ENCODE data around the gene OPHN1. TPM values are rescaled to one million over a fixed set of nuclear protein-coding genes. Genes with fewer than 3 reads are reported as not detected.

Gene OPHN1
- total and polyA plus RNA-seq, 2 donors (not counting 3 experiments of a cell fraction or from before 2014, with no cell fraction given): 3.9 to 6.7 TPM

DNA sequence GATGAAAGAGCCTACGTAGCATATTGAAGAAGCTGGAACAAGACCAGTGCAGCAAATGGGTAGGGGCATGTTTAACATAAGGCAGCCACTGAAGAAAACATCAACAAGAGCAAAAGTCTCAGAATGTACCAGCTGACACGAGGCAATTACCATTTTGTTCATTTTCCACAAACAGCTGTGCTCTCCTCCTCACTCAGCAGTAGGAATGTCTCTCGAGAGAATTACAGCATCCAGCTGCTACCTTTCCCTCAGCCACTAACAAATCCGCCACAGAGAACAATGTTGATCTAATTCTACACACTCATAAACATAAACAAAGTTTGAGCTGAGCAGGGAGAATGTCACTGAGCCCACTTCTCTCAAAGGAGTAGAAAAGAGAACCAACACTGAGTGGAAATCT is 68.0 kb downstream of the OPHN1 start:
- Histone ChIP-seq H2AFZ (ENCODE audit: low read depth, low read length) (no peak overlapping the region), H3K9ac (replicated peaks; ENCODE audit: extremely low read depth, insufficient read depth, low read length) (no peak overlapping the region), H3K79me2 (ENCODE audit: control insufficient read depth, insufficient read depth, low read length) (no peaks in the 10 kb centered on the region), H3K27me3 (ENCODE audit: control insufficient read depth in 2 of 2, insufficient read depth in 2 of 2, low read length in 2 of 2) (no peaks in the 10 kb centered on the region), H4K20me1 (replicated peaks; ENCODE audit: control insufficient read depth, extremely low read depth, insufficient read depth, low read length) (no peaks in the 10 kb centered on the region), H3K36me3 (ENCODE audit: control insufficient read depth in 2 of 2, extremely low read depth in 1 of 2, insufficient read depth in 2 of 2, low read length in 2 of 2) (no peaks in the 10 kb centered on the region), H3K27ac (ENCODE audit: insufficient read depth, low read depth, low read length) (no peak overlapping the region), H3K9me1 (replicated peaks; ENCODE audit: control insufficient read depth, extremely low read depth, insufficient read depth, low read length) (no peaks in the 10 kb centered on the region), H3K4me1 (ENCODE audit: control insufficient read depth, extremely low read depth, insufficient read depth, low read length) (no peaks in the 10 kb centered on the region), H3K9me3 (replicated peaks; ENCODE audit: control insufficient read depth, insufficient read depth, low read length) (no peaks in the 10 kb centered on the region), H3K4me2 (ENCODE audit: insufficient read depth, low read length) (no peak overlapping the region), H3K4me3 (replicated peaks in 1 of 3; ENCODE audit: insufficient read depth in 1 of 3, low read depth in 1 of 3, low read length in 3 of 3) (no peak overlapping the region)
- no TSS peak for BruUV-seq (replicated peaks)
- FAIRE-seq: no peak
- intact Hi-C loops (cut with micrococcal nuclease): no loop called here
- ChIA-PET CTCF (no interaction called here), POLR2A (no interaction called here)
- dilution Hi-C loops (cut with MboI; ENCODE audit: extremely low pct_ligation_motif_present, low sequenced_read_pairs): no loop called here
- TF ChIP-seq MYC (IDR thresholded peaks at IDR 0.05; ENCODE audit: low read depth, low read length) (no peak), JUN (IDR thresholded peaks at IDR 0.05; ENCODE audit: borderline replicate concordance, insufficient read depth, insufficient read length, low read depth) (no peak), CTCF (IDR thresholded peaks at IDR 0.05; ENCODE audit: extremely low read depth in 1 of 2, insufficient read depth in 1 of 2, low read depth in 1 of 2, low read length in 2 of 2) (no peak), FOS (IDR thresholded peaks at IDR 0.05; ENCODE audit: borderline replicate concordance, insufficient read depth, low read length) (no peak), MAX (IDR thresholded peaks at IDR 0.05; ENCODE audit: insufficient read depth, insufficient read length) (no peak), GATA2 (IDR thresholded peaks at IDR 0.05; ENCODE audit: insufficient read depth, insufficient read length, low read depth, low read length) (no peak), POLR2A (IDR thresholded peaks at IDR 0.05; ENCODE audit: low read depth, low read length) (no peak), EZH2 (IDR thresholded peaks at IDR 0.05; ENCODE audit: borderline replicate concordance, low read depth, low read length, severe bottlenecking) (no peak), POLR2AphosphoS5 (IDR thresholded peaks at IDR 0.05; ENCODE audit: insufficient read depth, low read depth, low read length) (no peak)
- DNase-seq (ENCODE audit: low read depth, low spot score): no peak

All from endothelial cell of umbilical vein (primary cell).